H1 (cell line): ENCODE results near the gene PFKM. TPM values are rescaled to one million over a fixed set of nuclear protein-coding genes. Genes with fewer than 3 reads are reported as not detected.

ENCODE experiments used
- CTCF ChIA-PET: fragments of 300-600 bp; sonication (Branson Sonifier 250); formaldehyde crosslinking; loops from one replicate; lab custom pipeline; 2021; ENCODE audit not compliant: partially characterized antibody; lab: Charles Lee
- POLR2A ChIA-PET: fragments of 300-600 bp; sonication (Branson Sonifier 250); formaldehyde crosslinking; loops from one replicate; lab custom pipeline; 2021; ENCODE audit warnings: inconsistent platforms; ENCODE audit not compliant: partially characterized antibody; lab: Charles Lee
- DNase-seq, 2 experiments: peaks; one replicate each; pipeline versions ENCODE4 v3.0.0 to v3.0.0-alpha.2; 2010 to 2022; ENCODE audit warnings: low spot score in 2 of 2, low read depth in 1 of 2, mixed read lengths in 1 of 2
- FAIRE-seq: peaks from 2 replicates; lab custom pipeline; 2011; peaks lifted over from hg19 to GRCh38; lab: Jason Lieb, UNC
- H2AFZ ChIP-seq: 2 replicates; pipeline ENCODE4 v1.8.1; 2012; ENCODE audit warnings: low read length, inconsistent platforms
- H2AK5ac ChIP-seq: 2 replicates; pipeline ENCODE4 v1.6.1; 2013; ENCODE audit warnings: low read depth, low read length
- H2BK120ac ChIP-seq: replicated peaks from 2 replicates; pipeline ENCODE3; 2013; ENCODE audit warnings: low read depth, low read length, inconsistent platforms
- H2BK12ac ChIP-seq: 2 replicates; pipeline ENCODE4 v1.6.1; 2013; ENCODE audit warnings: low read depth, low read length
- H2BK15ac ChIP-seq: 2 replicates; pipeline ENCODE4 v1.6.1; 2013; ENCODE audit warnings: low read length
- H2BK20ac ChIP-seq: 2 replicates; pipeline ENCODE4 v1.6.1; 2013; ENCODE audit warnings: low read length
- H2BK5ac ChIP-seq: 2 replicates; pipeline ENCODE4 v1.6.1; 2013; ENCODE audit warnings: low read depth, low read length
- H3K14ac ChIP-seq: 2 replicates; pipeline ENCODE4 v1.6.1; 2013; ENCODE audit warnings: inconsistent platforms; ENCODE audit not compliant: insufficient read length
- H3K18ac ChIP-seq: 2 replicates; pipeline ENCODE4 v1.6.1; 2013; ENCODE audit warnings: low read length; ENCODE audit errors: extremely low read depth
- H3K23ac ChIP-seq: 2 replicates; pipeline ENCODE4 v1.6.1; 2013; ENCODE audit warnings: inconsistent platforms; ENCODE audit not compliant: insufficient read length
- H3K23me2 ChIP-seq: 2 replicates; pipeline ENCODE4 v1.6.1; 2013; ENCODE audit warnings: low read depth, low read length
- H3K27ac ChIP-seq: 2 replicates; pipeline ENCODE4 v1.6.1; 2011; ENCODE audit warnings: low read depth, low read length, inconsistent platforms
- H3K27me3 ChIP-seq, 4 experiments: replicated peaks in 1 of 4; 1 replicate in 1 of 4; 2 replicates in 3 of 4; pipeline versions ENCODE4 v1.6.1 to v1.8.1; 2011 to 2013; ENCODE audit warnings: low read length in 3 of 4, mild to moderate bottlenecking in 3 of 4, inconsistent platforms in 2 of 4, mixed read lengths in 2 of 4, moderate library complexity in 1 of 4; ENCODE audit not compliant: control insufficient read depth in 3 of 4, insufficient read depth in 3 of 4; ENCODE audit errors: extremely low read depth in 1 of 4
- H3K36me3 ChIP-seq, 4 experiments: 2 replicates each; pipeline versions ENCODE4 v1.6.1 to v1.8.1; 2011 to 2013; ENCODE audit warnings: mild to moderate bottlenecking in 4 of 4, low read length in 3 of 4, moderate library complexity in 2 of 4, control low read depth in 1 of 4, inconsistent platforms in 1 of 4; ENCODE audit not compliant: insufficient read depth in 4 of 4, control insufficient read depth in 2 of 4
- H3K4ac ChIP-seq: replicated peaks from 2 replicates; pipeline ENCODE3; 2013; ENCODE audit warnings: low read length, low read depth, mixed read lengths, inconsistent platforms; ENCODE audit not compliant: insufficient read length
- H3K4me1 ChIP-seq, 4 experiments: replicated peaks in 1 of 4; 1 replicate in 1 of 4; 2 replicates in 3 of 4; pipeline versions ENCODE4 v1.6.1 to v1.8.1; 2011 to 2013; ENCODE audit warnings: low read length in 3 of 4, inconsistent platforms in 2 of 4, mixed read lengths in 1 of 4; ENCODE audit not compliant: insufficient read depth in 4 of 4, control insufficient read depth in 3 of 4
- H3K4me2 ChIP-seq, 2 experiments: 2 replicates each; pipeline versions ENCODE4 v1.6.1 to v1.8.1; 2011 to 2013; ENCODE audit warnings: low read depth in 2 of 2, low read length in 2 of 2, control low read depth in 1 of 2, inconsistent platforms in 1 of 2, mild to moderate bottlenecking in 1 of 2; ENCODE audit not compliant: insufficient read depth in 1 of 2
- H3K4me3 ChIP-seq, 4 experiments: fragments of 200-600, 300-600 bp in 1 of 4; sonication (generic), shearing (Covaris generic), sonication (Bioruptor Twin) in 1 of 4; 2 replicates each; pipeline versions ENCODE4 v1.5.1 to v1.8.1; 2011 to 2016; ENCODE audit warnings: low read length in 4 of 4, low read depth in 3 of 4, control low read depth in 2 of 4, inconsistent platforms in 2 of 4, mild to moderate bottlenecking in 2 of 4, mixed read lengths in 1 of 4, moderate library complexity in 1 of 4; ENCODE audit not compliant: insufficient read depth in 2 of 4; ENCODE audit errors: extremely low read depth in 1 of 4
- H3K56ac ChIP-seq: replicated peaks from 2 replicates; pipeline ENCODE3; 2013; ENCODE audit warnings: low read depth, mild to moderate bottlenecking, mixed read lengths, low read length, inconsistent platforms; ENCODE audit not compliant: insufficient read length
- H3K79me1 ChIP-seq: 2 replicates; pipeline ENCODE4 v1.6.1; 2013; ENCODE audit warnings: low read depth, low read length, control low read depth
- H3K79me2 ChIP-seq, 2 experiments: 2 replicates each; pipeline versions ENCODE4 v1.6.1 to v1.8.1; 2012 to 2013; ENCODE audit warnings: low read length in 2 of 2, mild to moderate bottlenecking in 2 of 2, inconsistent platforms in 1 of 2; ENCODE audit not compliant: insufficient read depth in 2 of 2, control insufficient read depth in 1 of 2
- H3K9ac ChIP-seq, 4 experiments: replicated peaks in 1 of 4; 1 replicate in 1 of 4; 2 replicates in 3 of 4; pipeline versions ENCODE4 v1.6.1 to v1.8.1; 2011 to 2013; ENCODE audit warnings: low read depth in 3 of 4, low read length in 3 of 4, control low read depth in 2 of 4, mild to moderate bottlenecking in 2 of 4, moderate library complexity in 2 of 4, inconsistent platforms in 1 of 4; ENCODE audit errors: extremely low read depth in 1 of 4
- H3K9me3 ChIP-seq, 2 experiments: 2 replicates each; pipeline versions ENCODE4 v1.6.1 to v1.8.1; 2012 to 2013; ENCODE audit warnings: mild to moderate bottlenecking in 2 of 2, moderate library complexity in 2 of 2, control low read depth in 1 of 2, inconsistent platforms in 1 of 2, low read depth in 1 of 2, low read length in 1 of 2, mixed read lengths in 1 of 2; ENCODE audit not compliant: insufficient read depth in 2 of 2
- H4K20me1 ChIP-seq, 2 experiments: replicated peaks in 1 of 2; 2 replicates each; pipeline versions ENCODE3 to v1.8.1; 2011 to 2013; ENCODE audit warnings: inconsistent platforms in 2 of 2, low read length in 2 of 2, mild to moderate bottlenecking in 1 of 2; ENCODE audit not compliant: insufficient read depth in 2 of 2, control insufficient read depth in 1 of 2
- H4K5ac ChIP-seq: 2 replicates; pipeline ENCODE4 v1.6.1; 2013; ENCODE audit warnings: low read length, low read depth, mixed read lengths, inconsistent platforms; ENCODE audit not compliant: insufficient read length
- H4K8ac ChIP-seq: 2 replicates; pipeline ENCODE4 v1.8.0; 2013; ENCODE audit warnings: mild to moderate bottlenecking, moderate library complexity, low read length, inconsistent platforms; ENCODE audit not compliant: insufficient read depth; ENCODE audit errors: extremely low read depth
- H4K91ac ChIP-seq: replicated peaks from 2 replicates; pipeline ENCODE3; 2013; ENCODE audit warnings: low read length, mixed read lengths, inconsistent platforms; ENCODE audit not compliant: insufficient read length
- BACH1 ChIP-seq: IDR thresholded peaks from 2 replicates; pipeline ENCODE4 v1.6.1; 2012; ENCODE audit warnings: low read length, improper control_type of control experiment
- CBX8 ChIP-seq: fragments of 300-800, 300-1000 bp; sonication (generic); IDR thresholded peaks from 2 replicates; pipeline ENCODE4 v1.7.1; 2016; ENCODE audit warnings: low read depth, low read length, borderline replicate concordance
- CREB1 ChIP-seq: IDR thresholded peaks from 2 replicates; pipeline ENCODE4 v1.6.1; 2012; ENCODE audit warnings: inconsistent platforms
- CTCF ChIP-seq, 3 experiments: IDR thresholded peaks; 1 replicate in 2 of 3; 2 replicates in 1 of 3; pipeline versions ENCODE4 v1.5.1 to v1.6.1; 2011; ENCODE audit warnings: low read length in 3 of 3, mild to moderate bottlenecking in 3 of 3, inconsistent platforms in 2 of 3, low read depth in 1 of 3, moderate library complexity in 1 of 3; ENCODE audit not compliant: insufficient read depth in 1 of 3; ENCODE audit errors: control extremely low read depth in 1 of 3
- FOSL1 ChIP-seq: IDR thresholded peaks from 2 replicates; pipeline ENCODE4 v1.6.1; 2011; ENCODE audit warnings: mild to moderate bottlenecking, low read depth, low read length, moderate library complexity; ENCODE audit not compliant: insufficient read depth
- JUN ChIP-seq: IDR thresholded peaks from 2 replicates; pipeline ENCODE4 v1.6.1; 2011; ENCODE audit warnings: low read depth, mild to moderate bottlenecking, improper control_type of control experiment, low read length
- JUND ChIP-seq: IDR thresholded peaks from 2 replicates; pipeline ENCODE4 v1.6.1; 2011; ENCODE audit warnings: mild to moderate bottlenecking, improper control_type of control experiment, low read length
- POLR2AphosphoS5 ChIP-seq: IDR thresholded peaks from 2 replicates; pipeline ENCODE4 v1.6.1; 2011; ENCODE audit warnings: low read depth, low read length
- POU5F1 ChIP-seq: IDR thresholded peaks from 2 replicates; pipeline ENCODE4 v1.6.1; 2011; ENCODE audit warnings: low read depth, mild to moderate bottlenecking, low read length, moderate library complexity
- SRF ChIP-seq: IDR thresholded peaks from 2 replicates; pipeline ENCODE4 v1.6.1; 2011; ENCODE audit warnings: mild to moderate bottlenecking, low read depth, low read length, moderate library complexity
- TAF1 ChIP-seq: IDR thresholded peaks from 2 replicates; pipeline ENCODE4 v1.6.1; 2011; ENCODE audit warnings: mild to moderate bottlenecking, low read depth, low read length
- TAF7 ChIP-seq: optimal IDR thresholded peaks from 2 replicates; pipeline ENCODE3; 2011; ENCODE audit warnings: low read depth, mild to moderate bottlenecking, inconsistent platforms, low read length, moderate library complexity, borderline replicate concordance
- WGBS, 2 experiments: shearing (Covaris generic) in 1 of 2; methylation state at CpG; one replicate each; pipeline versions ENCODE4 v1.1.6 to v1.1.7; 2013 to 2015; ENCODE audit warnings: low lambda C conversion rate in 2 of 2, mixed read lengths in 2 of 2, inconsistent platforms in 1 of 2, low coverage in 1 of 2, missing lambda C conversion rate in 1 of 2; ENCODE audit not compliant: insufficient replicate concordance in 2 of 2, insufficient coverage in 1 of 2, insufficient read length in 1 of 2; ENCODE audit errors: extremely low coverage in 1 of 2, missing lambda C conversion rate in 1 of 2; 5-methylcytosine and 5-hydroxymethylcytosine counted together
- polyA plus RNA-seq, 7 experiments: library from polyadenylated mRNA; depleted of rRNA in 3 of 7; stranded (reverse) in 5 of 7; unstranded in 2 of 7; fragments of >200 nt in 5 of 7; fragments of 200-250 nt in 2 of 7; gene quantifications; 1 replicate in 5 of 7; 2 replicates in 1 of 7; 4 replicates in 1 of 7; pipeline versions ENCODE4 v1.2.1 to v1.2.3, GENCODE V29; 2011 to 2013; ENCODE audit warnings: missing spikeins in 2 of 7, mixed read lengths in 2 of 7
- total RNA-seq: library from RNA; stranded (reverse); fragmentation: NEBNext Ultra II Directional; extraction: Animal tissue kit (Norgen Biotek cat#: 25700); gene quantifications from 2 replicates; pipeline ENCODE4 v1.2.1, GENCODE V29; 2021

The PFKM gene
- total and polyA plus RNA-seq, 2 of the 8 experiments (the other 6 are each of a cell fraction or from before 2014, with no cell fraction given): 62.6 to 106 TPM

GRCh38 chr12:48126953-48127630, 7.9 kb downstream of the PFKM start:
- no peak overlapping the region for H2AK5ac ChIP-seq
- no peak overlapping the region for H2BK15ac ChIP-seq
- no peak overlapping the region for H3K4me2 ChIP-seq
- H4K8ac ChIP-seq: no peak overlapping the region
- no peak overlapping the region for H4K91ac ChIP-seq
- no peak overlapping the region for H3K9ac ChIP-seq
- ChIA-PET POLR2A (interaction anchor here (1.6 kb wide), 1 partner anchor 21 kb away, joined by 5 read pairs; the partner anchor contains the start of gene SENP1), CTCF (no interaction called here)
- 92% methylated on average over 2 of the region's 2 CpGs; no CpG with 5 or more reads in 1 of the 2 experiments for WGBS, 2 experiments
- no peak overlapping the region for H3K18ac ChIP-seq
- H2BK12ac ChIP-seq: no peak overlapping the region
- no peaks in the 10 kb centered on the region for H3K9me3 ChIP-seq
- peaks cover 0 to 3% of the 10 kb centered on the region in 2 experiments for H4K20me1 ChIP-seq
- no peak overlapping the region for H3K56ac ChIP-seq
- H3K23ac ChIP-seq: no peak overlapping the region
- H3K14ac ChIP-seq: no peak overlapping the region
- H3K4me3 ChIP-seq: no peak overlapping the region
- peaks cover under 1 to 2% of the 10 kb centered on the region in 2 experiments; a peak in 1 of 4 replicates for H3K79me2 ChIP-seq
- H3K36me3 ChIP-seq: peaks cover 12 to 80% (median 58%) of the 10 kb centered on the region in 4 experiments
- H3K27me3 ChIP-seq: no peaks in the 10 kb centered on the region
- TF ChIP-seq JUND (no peak), BACH1 (no peak), POLR2AphosphoS5 (no peak), CBX8 (no peak), FOSL1 (no peak), POU5F1 (no peak), TAF1 (no peak), SRF (no peak), CTCF (IDR thresholded peaks at IDR 0.05; ENCODE audit: control extremely low read depth in 1 of 3, insufficient read depth in 1 of 3, low read depth in 1 of 3, low read length in 3 of 3) (no peak), JUN (no peak), TAF7 (no peak), CREB1 (no peak)
- H2AFZ ChIP-seq: no peak overlapping the region
- FAIRE-seq: no peak
- no peak overlapping the region for H3K4ac ChIP-seq
- H2BK120ac ChIP-seq: no peak overlapping the region
- DNase-seq: no peak
- H2BK5ac ChIP-seq: no peak overlapping the region
- no peak overlapping the region for H2BK20ac ChIP-seq
- H3K23me2 ChIP-seq: no peaks in the 10 kb centered on the region
- H3K79me1 ChIP-seq: no peaks in the 10 kb centered on the region; the same call in 1 of the 2 replicates
- no peak overlapping the region for H4K5ac ChIP-seq
- H3K4me1 ChIP-seq: no peaks in the 10 kb centered on the region
- no peak overlapping the region for H3K27ac ChIP-seq
